ENCODE results near the gene ALPG. TPM values are rescaled to one million over a fixed set of nuclear protein-coding genes. Genes with fewer than 3 reads are reported as not detected.

Gene ALPG
- total and polyA plus RNA-seq, 10 of the 15 experiments (the other 5 are each of a cell fraction or from before 2014, with no cell fraction given), result not detected

DNA sequence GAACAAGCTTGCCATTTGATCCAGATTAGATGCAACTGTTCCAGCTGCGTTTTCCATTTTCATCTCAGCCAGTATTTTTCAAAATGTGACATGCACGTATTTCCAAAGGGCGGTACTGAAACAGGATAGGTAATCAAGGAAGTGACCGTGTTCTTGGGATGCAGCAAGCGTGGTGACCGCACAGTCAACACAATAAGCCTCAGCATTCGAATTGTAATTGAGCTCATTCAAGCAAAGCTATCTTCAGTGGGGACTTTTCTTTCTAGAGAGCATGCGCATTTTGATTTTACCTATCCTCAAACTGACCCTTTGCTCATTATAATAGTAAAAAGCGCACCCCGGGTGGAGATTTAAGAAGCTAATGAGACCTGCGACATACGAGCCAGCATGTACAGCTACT lies 31.5 kb upstream of the ALPG start:
- Histone ChIP-seq H4K20me1 (ENCODE audit: control insufficient read depth, insufficient read depth) (no peaks in the 10 kb centered on the region), H3K9me3 (replicated peaks; ENCODE audit: control insufficient read depth, insufficient read depth, low read length) (no peaks in the 10 kb centered on the region), H3K4me2 (ENCODE audit: control insufficient read depth, insufficient read depth) (no peak overlapping the region), H2AFZ (ENCODE audit: control insufficient read depth, low read depth, low read length) (no peak overlapping the region), H3K79me2 (ENCODE audit: control insufficient read depth, insufficient read depth, low read length) (no peaks in the 10 kb centered on the region), H3K36me3 (ENCODE audit: control insufficient read depth in 2 of 2, insufficient read depth in 2 of 2, low read length in 1 of 2) (no peaks in the 10 kb centered on the region), H3K27me3 (replicated peaks in 1 of 2; ENCODE audit: control insufficient read depth in 2 of 2, insufficient read depth in 2 of 2, low read length in 1 of 2) (no peaks in the 10 kb centered on the region), H3K4me1 (ENCODE audit: control insufficient read depth, insufficient read depth, low read length) (no peaks in the 10 kb centered on the region), H3K9ac (ENCODE audit: control insufficient read depth, insufficient read depth, low read length) (no peak overlapping the region), H3K27ac (ENCODE audit: control insufficient read depth, insufficient read depth) (no peak overlapping the region), H3K4me3 (no peak overlapping the region)
- FAIRE-seq (no peak), ATAC-seq (no peak), DNase-seq (ENCODE audit: low read depth, low spot score) (no peak)
- WGBS (ENCODE audit: insufficient coverage, insufficient replicate concordance, low lambda C conversion rate, missing lambda C conversion rate), result 65% methylated on average over 12 of the region's 12 CpGs
- BruUV-seq (replicated peaks), result no TSS peak
- intact Hi-C loops (cut with micrococcal nuclease; ENCODE audit: unreplicated experiment) (no loop called here), in situ Hi-C loops (cut with MboI) (no loop called here)
- ChIA-PET RAD21 (ENCODE audit: unreplicated experiment) (no interaction called here), SMC1A (ENCODE audit: uncharacterized antibody, unreplicated experiment) (no interaction called here), POLR2A (interaction anchor here (0.5 kb wide), 1 partner anchor 1306 kb away, joined by 5 read pairs; the partner anchor contains the start of gene UGT1A7), CTCF (interaction anchor here (1.0 kb wide), 1 partner anchor 16 kb away, joined by 3 read pairs; no protein-coding TSS in a partner anchor)
- TF ChIP-seq PML (IDR thresholded peaks at IDR 0.05; ENCODE audit: low read length) (no peak), ZBED1 (IDR thresholded peaks at IDR 0.05; ENCODE audit: borderline replicate concordance) (no peak), MYC (IDR thresholded peaks at IDR 0.05; ENCODE audit: insufficient read depth, insufficient read length, insufficient replicate concordance, low read length, severe bottlenecking) (no peak)
- TF ChIP-seq, protein P1, sequence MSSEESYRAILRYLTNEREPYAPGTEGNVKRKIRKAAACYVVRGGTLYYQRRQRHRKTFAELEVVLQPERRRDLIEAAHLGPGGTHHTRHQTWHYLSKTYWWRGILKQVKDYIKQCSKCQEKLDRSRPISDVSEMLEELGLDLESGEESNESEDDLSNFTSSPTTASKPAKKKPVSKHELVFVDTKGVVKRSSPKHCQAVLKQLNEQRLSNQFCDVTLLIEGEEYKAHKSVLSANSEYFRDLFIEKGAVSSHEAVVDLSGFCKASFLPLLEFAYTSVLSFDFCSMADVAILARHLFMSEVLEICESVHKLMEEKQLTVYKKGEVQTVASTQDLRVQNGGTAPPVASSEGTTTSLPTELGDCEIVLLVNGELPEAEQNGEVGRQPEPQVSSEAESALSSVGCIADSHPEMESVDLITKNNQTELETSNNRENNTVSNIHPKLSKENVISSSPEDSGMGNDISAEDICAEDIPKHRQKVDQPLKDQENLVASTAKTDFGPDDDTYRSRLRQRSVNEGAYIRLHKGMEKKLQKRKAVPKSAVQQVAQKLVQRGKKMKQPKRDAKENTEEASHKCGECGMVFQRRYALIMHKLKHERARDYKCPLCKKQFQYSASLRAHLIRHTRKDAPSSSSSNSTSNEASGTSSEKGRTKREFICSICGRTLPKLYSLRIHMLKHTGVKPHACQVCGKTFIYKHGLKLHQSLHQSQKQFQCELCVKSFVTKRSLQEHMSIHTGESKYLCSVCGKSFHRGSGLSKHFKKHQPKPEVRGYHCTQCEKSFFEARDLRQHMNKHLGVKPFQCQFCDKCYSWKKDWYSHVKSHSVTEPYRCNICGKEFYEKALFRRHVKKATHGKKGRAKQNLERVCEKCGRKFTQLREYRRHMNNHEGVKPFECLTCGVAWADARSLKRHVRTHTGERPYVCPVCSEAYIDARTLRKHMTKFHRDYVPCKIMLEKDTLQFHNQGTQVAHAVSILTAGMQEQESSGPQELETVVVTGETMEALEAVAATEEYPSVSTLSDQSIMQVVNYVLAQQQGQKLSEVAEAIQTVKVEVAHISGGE (CRISPR knock-in tag; IDR thresholded peaks at IDR 0.05), result no peak
- TF ChIP-seq, protein P2, sequence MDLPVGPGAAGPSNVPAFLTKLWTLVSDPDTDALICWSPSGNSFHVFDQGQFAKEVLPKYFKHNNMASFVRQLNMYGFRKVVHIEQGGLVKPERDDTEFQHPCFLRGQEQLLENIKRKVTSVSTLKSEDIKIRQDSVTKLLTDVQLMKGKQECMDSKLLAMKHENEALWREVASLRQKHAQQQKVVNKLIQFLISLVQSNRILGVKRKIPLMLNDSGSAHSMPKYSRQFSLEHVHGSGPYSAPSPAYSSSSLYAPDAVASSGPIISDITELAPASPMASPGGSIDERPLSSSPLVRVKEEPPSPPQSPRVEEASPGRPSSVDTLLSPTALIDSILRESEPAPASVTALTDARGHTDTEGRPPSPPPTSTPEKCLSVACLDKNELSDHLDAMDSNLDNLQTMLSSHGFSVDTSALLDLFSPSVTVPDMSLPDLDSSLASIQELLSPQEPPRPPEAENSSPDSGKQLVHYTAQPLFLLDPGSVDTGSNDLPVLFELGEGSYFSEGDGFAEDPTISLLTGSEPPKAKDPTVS (IDR thresholded peaks at IDR 0.05; ENCODE audit: low read depth, low read length), result no peak

Data from GM12878 (cell line).